GM12865 (cell line): ENCODE data around the gene MRO.

ENCODE experiments used
- DNase-seq: peaks from one replicate; pipeline ENCODE4 v3.0.0; 2010; ENCODE audit warnings: low read depth
- H3K4me3 ChIP-seq: 2 replicates; pipeline ENCODE4 v1.5.1; 2011; ENCODE audit warnings: mild to moderate bottlenecking, low read depth, low read length, control low read depth
- TF ChIP-seq, protein P1 (sequence below): IDR thresholded peaks from 2 replicates; pipeline ENCODE4 v1.5.1; 2011; ENCODE audit warnings: low read length, control low read depth, low read depth, inconsistent platforms; ENCODE audit not compliant: insufficient read depth; ENCODE audit errors: missing control alignments

MRO gene

DNA sequence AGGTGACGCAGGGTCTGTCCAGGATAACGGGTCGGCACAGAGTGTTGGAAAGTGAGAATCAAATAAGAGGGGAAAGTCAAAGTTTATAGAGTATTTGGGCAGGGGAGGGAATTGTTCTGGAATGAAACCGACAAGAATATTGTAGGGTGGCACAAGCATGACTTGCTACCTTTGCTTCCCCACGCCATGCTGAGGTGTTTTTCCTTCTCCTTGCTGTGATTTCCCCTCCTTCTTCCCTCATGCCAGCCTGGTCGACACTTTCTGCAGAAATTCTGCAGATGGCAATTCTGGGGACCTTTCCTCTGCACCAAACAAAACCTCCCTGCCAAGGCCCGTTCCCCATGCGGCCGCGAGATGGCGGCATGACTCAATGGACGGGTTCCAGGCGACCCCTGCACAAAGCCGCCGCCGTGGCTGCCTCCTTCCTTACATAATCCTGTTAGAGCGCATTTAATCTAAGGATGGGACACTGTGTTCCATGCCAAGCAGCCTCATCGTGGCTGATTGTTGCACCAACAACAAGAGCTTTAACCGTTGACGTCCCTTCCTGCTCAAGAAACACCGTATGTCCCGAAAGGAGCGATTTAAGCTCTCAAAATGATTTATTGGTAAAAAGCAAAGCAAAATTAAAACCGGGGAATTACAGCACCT, at the start of gene MRO:
Gene MRO, minus strand, starts transcription at position 289 of the 651 bp plus-strand sequence. CDS start 10,616 bp downstream, outside the sequence.
- TF ChIP-seq, protein P1, sequence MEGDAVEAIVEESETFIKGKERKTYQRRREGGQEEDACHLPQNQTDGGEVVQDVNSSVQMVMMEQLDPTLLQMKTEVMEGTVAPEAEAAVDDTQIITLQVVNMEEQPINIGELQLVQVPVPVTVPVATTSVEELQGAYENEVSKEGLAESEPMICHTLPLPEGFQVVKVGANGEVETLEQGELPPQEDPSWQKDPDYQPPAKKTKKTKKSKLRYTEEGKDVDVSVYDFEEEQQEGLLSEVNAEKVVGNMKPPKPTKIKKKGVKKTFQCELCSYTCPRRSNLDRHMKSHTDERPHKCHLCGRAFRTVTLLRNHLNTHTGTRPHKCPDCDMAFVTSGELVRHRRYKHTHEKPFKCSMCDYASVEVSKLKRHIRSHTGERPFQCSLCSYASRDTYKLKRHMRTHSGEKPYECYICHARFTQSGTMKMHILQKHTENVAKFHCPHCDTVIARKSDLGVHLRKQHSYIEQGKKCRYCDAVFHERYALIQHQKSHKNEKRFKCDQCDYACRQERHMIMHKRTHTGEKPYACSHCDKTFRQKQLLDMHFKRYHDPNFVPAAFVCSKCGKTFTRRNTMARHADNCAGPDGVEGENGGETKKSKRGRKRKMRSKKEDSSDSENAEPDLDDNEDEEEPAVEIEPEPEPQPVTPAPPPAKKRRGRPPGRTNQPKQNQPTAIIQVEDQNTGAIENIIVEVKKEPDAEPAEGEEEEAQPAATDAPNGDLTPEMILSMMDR, result peak; percentile 93
- DNase-seq, result peak; percentile 85
- peak within 1 kb of the TSS; percentile 12 for H3K4me3 ChIP-seq

DNA sequence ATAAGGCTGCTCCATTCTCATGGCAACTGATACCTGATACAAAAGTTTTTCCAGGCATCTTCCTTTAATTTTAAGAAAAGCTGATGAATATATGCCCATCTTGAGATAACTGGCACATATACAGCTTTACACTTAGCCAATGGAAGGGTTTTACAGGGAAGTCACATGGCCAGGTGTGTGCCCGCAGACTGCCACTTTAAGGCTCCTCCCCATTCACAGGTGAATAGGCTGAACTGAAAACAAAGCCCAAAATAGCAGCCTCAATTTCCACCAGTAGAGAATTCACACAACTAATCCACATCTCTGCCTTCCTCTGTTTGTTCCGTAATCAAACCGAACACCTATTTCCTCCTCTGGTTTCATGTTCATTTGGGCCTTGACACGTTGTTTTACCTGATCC, 49.3 kb upstream of the MRO start:
- DNase-seq, result no peak
- no peak overlapping the region for H3K4me3 ChIP-seq
- TF ChIP-seq, protein P1, result no peak

DNA sequence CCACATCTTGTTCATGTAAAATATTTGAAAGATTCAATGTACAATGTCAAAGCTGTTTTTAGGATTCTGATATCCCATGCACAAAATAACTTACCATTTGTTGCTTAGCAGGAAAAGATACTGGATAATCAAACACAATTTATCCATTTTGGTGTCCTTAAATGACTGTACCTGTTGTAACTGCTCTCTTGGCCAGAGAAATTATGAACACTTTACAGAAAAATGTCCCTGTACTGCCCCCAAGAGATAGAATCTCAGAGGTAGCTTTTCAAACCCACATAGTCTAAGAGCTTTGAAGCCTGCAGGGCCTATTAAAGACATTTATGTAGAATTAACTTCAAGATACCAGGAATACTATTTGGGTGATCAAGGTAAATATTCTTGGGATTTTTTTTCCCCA, 46.9 kb upstream of the MRO start:
- TF ChIP-seq, protein P1, result no peak
- no peak overlapping the region for H3K4me3 ChIP-seq
- peak; percentile 29 for DNase-seq

DNA sequence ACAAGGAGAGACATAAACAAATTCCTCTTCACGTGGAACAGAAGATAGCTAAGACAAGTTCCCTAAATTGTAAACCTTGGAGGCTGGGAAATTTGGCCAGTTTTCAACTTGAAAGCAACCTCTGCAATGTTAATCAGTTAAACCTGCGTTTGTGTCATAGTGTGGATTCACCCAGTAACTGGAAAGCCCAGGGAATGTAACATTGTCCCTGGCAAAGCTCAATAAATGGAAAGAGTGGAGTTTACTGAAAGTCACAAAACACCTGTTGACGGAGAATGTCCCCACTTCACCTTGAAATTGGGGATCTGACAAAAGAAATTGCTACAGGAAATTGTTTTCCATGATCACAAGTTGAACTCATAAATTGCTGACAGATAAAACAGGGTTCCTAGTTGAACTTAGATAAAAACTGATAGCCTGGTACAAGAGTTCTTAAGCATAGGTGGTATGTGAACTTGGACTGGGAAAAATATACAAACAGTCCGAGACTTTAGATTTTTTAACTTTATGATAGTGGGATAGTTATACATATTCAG, 44.1 kb upstream of the MRO start:
- TF ChIP-seq, protein P1, result no peak
- H3K4me3 ChIP-seq, result no peak overlapping the region
- no peak for DNase-seq

DNA sequence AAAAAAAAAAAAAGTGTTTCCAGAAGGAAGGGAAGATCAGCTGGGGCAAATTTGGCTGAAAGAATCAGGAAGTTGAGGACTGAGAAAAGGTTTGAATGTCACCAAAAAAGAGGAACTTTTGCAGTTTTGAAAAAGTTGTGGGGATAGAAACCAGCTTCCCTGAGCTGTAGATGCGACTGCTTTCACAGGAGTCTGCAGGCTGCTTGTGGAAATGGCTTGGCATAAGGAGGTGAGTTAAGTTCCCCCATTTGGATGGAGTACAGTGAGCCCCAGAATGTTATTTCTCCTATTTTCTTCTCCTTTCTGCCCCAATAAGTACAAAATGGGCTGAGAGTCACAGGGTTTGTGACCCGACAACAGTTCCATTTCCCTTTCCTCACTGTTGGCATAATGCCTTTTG, 42.6 kb upstream of the MRO start:
- DNase-seq, result no peak
- TF ChIP-seq, protein P1, result no peak

DNA sequence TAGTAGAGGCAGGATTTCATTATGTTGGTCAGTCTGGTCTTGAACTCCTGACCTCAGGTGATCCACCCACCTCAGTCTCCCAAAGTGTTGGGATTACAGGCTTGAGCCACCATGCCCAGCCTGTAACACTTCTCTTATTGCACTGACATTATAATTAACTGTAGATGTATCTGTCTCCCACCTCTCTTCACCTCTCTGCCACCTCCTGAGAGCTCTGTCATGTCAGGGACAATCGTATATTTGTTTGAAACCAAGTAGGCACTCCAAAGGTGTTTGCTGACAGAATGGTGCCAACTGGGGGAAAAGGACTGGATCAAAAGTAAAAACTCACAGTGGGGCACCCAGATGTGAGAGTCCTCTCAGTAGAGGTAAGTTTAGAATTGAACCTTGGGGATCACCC, 41.8 kb upstream of the MRO start:
- H3K4me3 ChIP-seq, result no peak overlapping the region
- TF ChIP-seq, protein P1, result no peak
- DNase-seq, result no peak

More for the DNA sequence above, 42.6 kb upstream of the MRO start:
- no peak overlapping the region for H3K4me3 ChIP-seq
